ENCODE results near the gene ATR. TPM values are rescaled to one million over a fixed set of nuclear protein-coding genes. Genes with fewer than 3 reads are reported as not detected.

Gene ATR
- polyA plus RNA-seq, 1 donor from 2014 or later: 26.1 TPM

DNA sequence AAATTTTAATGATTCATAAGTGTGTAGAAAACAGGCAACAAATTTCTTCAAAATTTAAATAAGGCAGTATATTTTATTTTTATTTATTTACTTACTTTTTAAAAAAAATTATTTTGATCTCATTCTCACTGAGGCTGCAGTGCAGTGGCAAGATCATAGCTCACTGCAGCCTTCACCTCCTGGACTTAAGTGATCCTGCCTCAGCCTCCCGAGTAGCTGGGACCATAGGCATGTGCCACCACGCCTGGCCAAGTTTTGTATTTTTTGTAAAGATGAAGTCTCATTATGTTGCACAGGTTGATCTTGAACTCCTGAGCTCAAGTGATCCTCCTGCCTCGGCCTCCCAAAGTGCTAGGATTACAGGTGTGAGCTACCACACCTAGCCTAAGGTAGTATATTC, 69.5 kb downstream of the ATR start:
- Histone ChIP-seq H3F3A (ENCODE audit: insufficient read depth, low read length, poor library complexity, severe bottlenecking) (no peaks in the 10 kb centered on the region), H3K4me3 (ENCODE audit: low read length) (no peak overlapping the region), H3K4me2 (ENCODE audit: low read length) (no peak overlapping the region), H3K36me3 (ENCODE audit: insufficient read depth, low read length) (no peaks in the 10 kb centered on the region), H3K9ac (ENCODE audit: low read length) (no peak overlapping the region), H3K27me3 (ENCODE audit: insufficient read depth, low read depth, low read length) (no peaks in the 10 kb centered on the region), H3K9me2 (ENCODE audit: insufficient read depth, low read length) (no peaks in the 10 kb centered on the region), H3K27ac (ENCODE audit: low read length) (no peak overlapping the region), H2AFZ (ENCODE audit: low read depth, low read length) (no peak overlapping the region), H4K20me1 (ENCODE audit: insufficient read depth) (no peaks in the 10 kb centered on the region), H3K79me2 (replicated peaks; ENCODE audit: insufficient read depth, low read length) (no peaks in the 10 kb centered on the region), H3K9me3 (ENCODE audit: low read length) (no peaks in the 10 kb centered on the region)
- TF ChIP-seq TAF1 (IDR thresholded peaks at IDR 0.05; ENCODE audit: low read depth): no peak
- no peak for TF ChIP-seq POLR2AphosphoS5 (IDR thresholded peaks at IDR 0.05)
- no peak for TF ChIP-seq RAD21 (conservative IDR thresholded peaks at IDR 0.05)
- TF ChIP-seq, protein P1, sequence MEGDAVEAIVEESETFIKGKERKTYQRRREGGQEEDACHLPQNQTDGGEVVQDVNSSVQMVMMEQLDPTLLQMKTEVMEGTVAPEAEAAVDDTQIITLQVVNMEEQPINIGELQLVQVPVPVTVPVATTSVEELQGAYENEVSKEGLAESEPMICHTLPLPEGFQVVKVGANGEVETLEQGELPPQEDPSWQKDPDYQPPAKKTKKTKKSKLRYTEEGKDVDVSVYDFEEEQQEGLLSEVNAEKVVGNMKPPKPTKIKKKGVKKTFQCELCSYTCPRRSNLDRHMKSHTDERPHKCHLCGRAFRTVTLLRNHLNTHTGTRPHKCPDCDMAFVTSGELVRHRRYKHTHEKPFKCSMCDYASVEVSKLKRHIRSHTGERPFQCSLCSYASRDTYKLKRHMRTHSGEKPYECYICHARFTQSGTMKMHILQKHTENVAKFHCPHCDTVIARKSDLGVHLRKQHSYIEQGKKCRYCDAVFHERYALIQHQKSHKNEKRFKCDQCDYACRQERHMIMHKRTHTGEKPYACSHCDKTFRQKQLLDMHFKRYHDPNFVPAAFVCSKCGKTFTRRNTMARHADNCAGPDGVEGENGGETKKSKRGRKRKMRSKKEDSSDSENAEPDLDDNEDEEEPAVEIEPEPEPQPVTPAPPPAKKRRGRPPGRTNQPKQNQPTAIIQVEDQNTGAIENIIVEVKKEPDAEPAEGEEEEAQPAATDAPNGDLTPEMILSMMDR (IDR thresholded peaks at IDR 0.05; ENCODE audit: poor library complexity, severe bottlenecking): no peak
- no peak for TF ChIP-seq EP300 (conservative IDR thresholded peaks at IDR 0.05; ENCODE audit: poor library complexity, severe bottlenecking)
- no peak for TF ChIP-seq EZH2 (IDR thresholded peaks at IDR 0.05; ENCODE audit: borderline replicate concordance, insufficient read depth, low read length, poor library complexity, severe bottlenecking)
- TF ChIP-seq, protein P2, sequence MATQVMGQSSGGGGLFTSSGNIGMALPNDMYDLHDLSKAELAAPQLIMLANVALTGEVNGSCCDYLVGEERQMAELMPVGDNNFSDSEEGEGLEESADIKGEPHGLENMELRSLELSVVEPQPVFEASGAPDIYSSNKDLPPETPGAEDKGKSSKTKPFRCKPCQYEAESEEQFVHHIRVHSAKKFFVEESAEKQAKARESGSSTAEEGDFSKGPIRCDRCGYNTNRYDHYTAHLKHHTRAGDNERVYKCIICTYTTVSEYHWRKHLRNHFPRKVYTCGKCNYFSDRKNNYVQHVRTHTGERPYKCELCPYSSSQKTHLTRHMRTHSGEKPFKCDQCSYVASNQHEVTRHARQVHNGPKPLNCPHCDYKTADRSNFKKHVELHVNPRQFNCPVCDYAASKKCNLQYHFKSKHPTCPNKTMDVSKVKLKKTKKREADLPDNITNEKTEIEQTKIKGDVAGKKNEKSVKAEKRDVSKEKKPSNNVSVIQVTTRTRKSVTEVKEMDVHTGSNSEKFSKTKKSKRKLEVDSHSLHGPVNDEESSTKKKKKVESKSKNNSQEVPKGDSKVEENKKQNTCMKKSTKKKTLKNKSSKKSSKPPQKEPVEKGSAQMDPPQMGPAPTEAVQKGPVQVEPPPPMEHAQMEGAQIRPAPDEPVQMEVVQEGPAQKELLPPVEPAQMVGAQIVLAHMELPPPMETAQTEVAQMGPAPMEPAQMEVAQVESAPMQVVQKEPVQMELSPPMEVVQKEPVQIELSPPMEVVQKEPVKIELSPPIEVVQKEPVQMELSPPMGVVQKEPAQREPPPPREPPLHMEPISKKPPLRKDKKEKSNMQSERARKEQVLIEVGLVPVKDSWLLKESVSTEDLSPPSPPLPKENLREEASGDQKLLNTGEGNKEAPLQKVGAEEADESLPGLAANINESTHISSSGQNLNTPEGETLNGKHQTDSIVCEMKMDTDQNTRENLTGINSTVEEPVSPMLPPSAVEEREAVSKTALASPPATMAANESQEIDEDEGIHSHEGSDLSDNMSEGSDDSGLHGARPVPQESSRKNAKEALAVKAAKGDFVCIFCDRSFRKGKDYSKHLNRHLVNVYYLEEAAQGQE (IDR thresholded peaks at IDR 0.05; ENCODE audit: borderline replicate concordance): no peak
- no peak for TF ChIP-seq MXI1 (conservative IDR thresholded peaks at IDR 0.05; ENCODE audit: poor library complexity, severe bottlenecking)
- no peak for TF ChIP-seq SMC3 (conservative IDR thresholded peaks at IDR 0.05; ENCODE audit: poor library complexity)

DNA sequence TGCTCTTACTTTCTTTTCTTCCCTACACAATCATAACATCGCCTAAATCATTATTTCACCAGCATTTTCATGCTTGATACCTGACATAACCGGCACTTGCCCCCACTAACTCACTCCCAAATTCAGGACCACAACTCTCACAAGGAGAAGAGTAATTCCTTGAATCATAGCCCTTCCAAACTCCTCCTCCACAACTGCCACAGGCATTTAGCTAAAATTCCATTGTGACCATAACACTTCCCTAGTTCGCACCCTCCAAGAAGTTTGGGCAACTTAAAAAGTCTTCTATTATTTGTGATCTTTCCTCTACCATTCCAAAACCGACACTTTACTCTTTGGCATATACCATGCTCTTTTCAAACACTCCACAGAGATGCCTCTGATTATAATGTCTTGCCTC, 71.3 kb downstream of the ATR start:
- no peaks in the 10 kb centered on the region for H3K79me2 ChIP-seq (replicated peaks; ENCODE audit: insufficient read depth, low read length)
- no peak overlapping the region for H3K4me3 ChIP-seq (ENCODE audit: low read length)
- H3K36me3 ChIP-seq (ENCODE audit: insufficient read depth, low read length): no peaks in the 10 kb centered on the region
- H2AFZ ChIP-seq (ENCODE audit: low read depth, low read length): no peak overlapping the region
- TF ChIP-seq, protein P2 (IDR thresholded peaks at IDR 0.05; ENCODE audit: borderline replicate concordance): no peak
- TF ChIP-seq TAF1 (IDR thresholded peaks at IDR 0.05; ENCODE audit: low read depth) (no peak), EZH2 (IDR thresholded peaks at IDR 0.05; ENCODE audit: borderline replicate concordance, insufficient read depth, low read length, poor library complexity, severe bottlenecking) (no peak), RAD21 (conservative IDR thresholded peaks at IDR 0.05) (no peak), EP300 (conservative IDR thresholded peaks at IDR 0.05; ENCODE audit: poor library complexity, severe bottlenecking) (no peak)
- TF ChIP-seq, protein P1 (IDR thresholded peaks at IDR 0.05; ENCODE audit: poor library complexity, severe bottlenecking): no peak
- H3K9me2 ChIP-seq (ENCODE audit: insufficient read depth, low read length): no peaks in the 10 kb centered on the region
- H3K9me3 ChIP-seq (ENCODE audit: low read length): no peaks in the 10 kb centered on the region
- H3K27me3 ChIP-seq (ENCODE audit: insufficient read depth, low read depth, low read length): no peaks in the 10 kb centered on the region
- no peak overlapping the region for H3K9ac ChIP-seq (ENCODE audit: low read length)
- no peak overlapping the region for H3K27ac ChIP-seq (ENCODE audit: low read length)
- H4K20me1 ChIP-seq (ENCODE audit: insufficient read depth): no peaks in the 10 kb centered on the region
- no peaks in the 10 kb centered on the region for H3F3A ChIP-seq (ENCODE audit: insufficient read depth, low read length, poor library complexity, severe bottlenecking)
- H3K4me2 ChIP-seq (ENCODE audit: low read length): no peak overlapping the region

All from neural cell (in vitro differentiated cells).